GM23248 (cell line): ENCODE data around the gene TRHDE. TPM values are rescaled to one million over a fixed set of nuclear protein-coding genes. Genes with fewer than 3 reads are reported as not detected.

Source experiments
- DNase-seq: peaks from one replicate; pipeline ENCODE4 v3.0.0-alpha.2; 2015
- H2AFZ ChIP-seq: fragments of 200-600 bp; sonication (generic); 2 replicates; pipeline ENCODE4 v1.6.1; 2016; ENCODE audit warnings: antibody characterized with exemption
- H3F3A ChIP-seq: fragments of 200-600 bp; sonication (generic); 2 replicates; pipeline ENCODE4 v1.6.1; 2016; ENCODE audit warnings: mild to moderate bottlenecking, antibody characterized with exemption, mixed run types; ENCODE audit not compliant: insufficient read depth
- H3K27ac ChIP-seq: fragments of 200-600 bp; sonication (generic); 2 replicates; pipeline ENCODE4 v1.5.1; 2016; ENCODE audit warnings: mild to moderate bottlenecking
- H3K27me3 ChIP-seq: fragments of 200-600 bp; sonication (generic); replicated peaks from 2 replicates; pipeline ENCODE4 v1.6.1; 2016; ENCODE audit warnings: mild to moderate bottlenecking; ENCODE audit not compliant: insufficient read depth
- H3K36me3 ChIP-seq: fragments of 200-600 bp; sonication (generic); 2 replicates; pipeline ENCODE4 v1.6.1; 2016; ENCODE audit warnings: low read depth, mild to moderate bottlenecking
- H3K4me1 ChIP-seq: fragments of 200-600 bp; sonication (generic); 2 replicates; pipeline ENCODE4 v1.6.1; 2016; ENCODE audit warnings: mild to moderate bottlenecking; ENCODE audit not compliant: insufficient read depth
- H3K4me2 ChIP-seq: fragments of 200-600 bp; sonication (generic); one replicate; pipeline ENCODE4 v1.6.1; 2016; ENCODE audit warnings: mild to moderate bottlenecking; ENCODE audit not compliant: unreplicated experiment
- H3K4me3 ChIP-seq: fragments of 200-600 bp; sonication (generic); 2 replicates; pipeline ENCODE4 v1.5.1; 2016; ENCODE audit warnings: mild to moderate bottlenecking
- H3K79me2 ChIP-seq: fragments of 200-600 bp; sonication (generic); 2 replicates; pipeline ENCODE4 v1.6.1; 2016; ENCODE audit warnings: mild to moderate bottlenecking; ENCODE audit not compliant: insufficient read depth
- H3K9ac ChIP-seq: fragments of 200-600 bp; sonication (generic); 2 replicates; pipeline ENCODE4 v1.6.1; 2016; ENCODE audit warnings: mild to moderate bottlenecking
- H3K9me2 ChIP-seq: fragments of 200-600 bp; sonication (generic); 2 replicates; pipeline ENCODE4 v1.6.1; 2016; ENCODE audit warnings: mixed run types, mild to moderate bottlenecking, moderate library complexity; ENCODE audit not compliant: insufficient read depth
- H3K9me3 ChIP-seq: fragments of 200-600 bp; sonication (generic); one replicate; pipeline ENCODE4 v1.6.1; 2017; ENCODE audit warnings: low read depth
- H4K20me1 ChIP-seq: fragments of 200-600 bp; sonication (generic); 2 replicates; pipeline ENCODE4 v1.6.0; 2016; ENCODE audit not compliant: insufficient read depth
- EZH2 ChIP-seq: fragments of 200-600 bp; sonication (generic); IDR thresholded peaks from 2 replicates; pipeline ENCODE4 v1.6.1; 2018; ENCODE audit warnings: antibody characterized with exemption, mild to moderate bottlenecking; ENCODE audit not compliant: insufficient read depth, poor library complexity, severe bottlenecking
- EZH2phosphoT487 ChIP-seq: fragments of 200-600 bp; sonication (generic); IDR thresholded peaks from 2 replicates; pipeline ENCODE4 v1.6.1; 2018; ENCODE audit warnings: antibody characterized with exemption, moderate library complexity, mild to moderate bottlenecking, low read depth; ENCODE audit not compliant: insufficient read depth
- WGBS, 2 experiments: methylation state at CpG; one replicate each; pipeline ENCODE4 v1.1.6; 2015 to 2017; ENCODE audit warnings: low lambda C conversion rate in 2 of 2, low coverage in 1 of 2; ENCODE audit errors: missing lambda C conversion rate in 2 of 2; 5-methylcytosine and 5-hydroxymethylcytosine counted together
- in situ Hi-C: fragments of 300-500 bp; cut with MboI; formaldehyde crosslinking; loops from 2 replicates; pipeline ENCODE4 v1.15.0; 2020
- polyA plus RNA-seq: library from polyadenylated mRNA; unstranded; fragments of >200 nt; fragmentation: Nextera tagmentation; extraction: Ambion mirVana; gene quantifications from 2 replicates; pipeline ENCODE4 v1.2.1, GENCODE V29; 2016
- total RNA-seq: library from RNA; depleted of rRNA; stranded (reverse); fragments of >200 nt; shearing (Covaris generic); gene quantifications from 2 replicates; pipeline ENCODE4 v1.2.3, GENCODE V29; 2014

The TRHDE gene
- total and polyA plus RNA-seq, 2 experiments from 2014 or later: 1.4 to 2.8 TPM

- DNase-seq: peak; percentile 18
- no peaks in the 10 kb centered on the region for H4K20me1 ChIP-seq
- WGBS, 2 experiments: 0 to 2% methylated on average over 6 of the region's 6 CpGs
- no peaks in the 10 kb centered on the region for H3F3A ChIP-seq
- no peaks in the 10 kb centered on the region for H3K79me2 ChIP-seq
- H3K9me3 ChIP-seq: no peaks in the 10 kb centered on the region
- H3K27me3 ChIP-seq: no peaks in the 10 kb centered on the region
- in situ Hi-C loops: no loop called here
- no peak overlapping the region for H3K9ac ChIP-seq
- H3K4me2 ChIP-seq: no peak overlapping the region
- H3K36me3 ChIP-seq: no peaks in the 10 kb centered on the region
- no peak overlapping the region for H2AFZ ChIP-seq
- H3K9me2 ChIP-seq: no peaks in the 10 kb centered on the region
- no peak for TF ChIP-seq EZH2
- TF ChIP-seq EZH2phosphoT487: no peak
- H3K4me3 ChIP-seq: 0 out of 2 replicates have a peak overlapping the region, but pooled peaks have one; percentile 1
- H3K27ac ChIP-seq: no peak overlapping the region
- H3K4me1 ChIP-seq: no peaks in the 10 kb centered on the region
Observed at GRCh38 chr12:72337382-72337781, 65.2 kb downstream of the TRHDE start.

GRCh38 chr12:72337946-72338345 is 65.8 kb downstream of the TRHDE start:
- Histone ChIP-seq H3K9me3 (no peaks in the 10 kb centered on the region), H3K4me2 (peak overlapping the region; percentile 25), H3K9ac (no peak overlapping the region), H3K36me3 (no peaks in the 10 kb centered on the region), H3K27me3 (no peaks in the 10 kb centered on the region), H3F3A (no peaks in the 10 kb centered on the region), H3K4me3 (0 out of 2 replicates have a peak overlapping the region, but pooled peaks have one; percentile 1), H2AFZ (0 out of 2 replicates have a peak overlapping the region, but pooled peaks have one; percentile 23), H3K4me1 (no peaks in the 10 kb centered on the region), H3K9me2 (no peaks in the 10 kb centered on the region), H4K20me1 (no peaks in the 10 kb centered on the region), H3K27ac (no peak overlapping the region), H3K79me2 (no peaks in the 10 kb centered on the region)
- TF ChIP-seq EZH2phosphoT487: no peak
- no peak for TF ChIP-seq EZH2
- 14 to 19% methylated on average over 8 of the region's 8 CpGs for WGBS, 2 experiments
- DNase-seq: no peak
- in situ Hi-C loops: no loop called here

DNA sequence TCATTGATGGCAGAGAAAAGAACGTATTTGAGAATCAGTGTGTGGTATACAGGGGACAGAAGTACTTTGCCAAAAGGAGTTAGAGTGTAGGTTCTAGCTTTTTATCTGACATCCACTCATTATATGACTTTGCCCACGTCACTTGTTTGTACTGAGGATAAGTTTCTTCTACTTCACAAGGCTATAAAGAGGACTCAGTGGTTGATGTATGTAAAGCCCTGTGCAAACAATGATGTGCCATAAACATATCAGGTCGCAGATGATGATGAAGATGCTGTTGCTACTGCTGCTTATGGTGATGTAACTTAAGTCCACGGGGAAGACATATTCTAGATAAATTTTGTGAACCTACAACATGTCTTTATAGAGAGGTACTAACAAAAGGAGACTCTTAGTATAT is 66.3 kb downstream of the TRHDE start:
- no peaks in the 10 kb centered on the region for H3K4me1 ChIP-seq
- no peaks in the 10 kb centered on the region for H3K27me3 ChIP-seq
- no peak for TF ChIP-seq EZH2phosphoT487
- no peak for TF ChIP-seq EZH2
- 23 to 24% methylated on average over 4 of the region's 4 CpGs for WGBS, 2 experiments
- in situ Hi-C loops: no loop called here
- no peaks in the 10 kb centered on the region for H4K20me1 ChIP-seq
- no peak overlapping the region for H3K9ac ChIP-seq
- no peaks in the 10 kb centered on the region for H3K79me2 ChIP-seq
- no peaks in the 10 kb centered on the region for H3K36me3 ChIP-seq
- no peaks in the 10 kb centered on the region for H3K9me3 ChIP-seq
- H3K9me2 ChIP-seq: no peaks in the 10 kb centered on the region
- no peak for DNase-seq
- H2AFZ ChIP-seq: no peak overlapping the region
- no peak overlapping the region for H3K4me2 ChIP-seq
- no peak overlapping the region for H3K4me3 ChIP-seq
- no peaks in the 10 kb centered on the region for H3F3A ChIP-seq
- H3K27ac ChIP-seq: no peak overlapping the region

DNA sequence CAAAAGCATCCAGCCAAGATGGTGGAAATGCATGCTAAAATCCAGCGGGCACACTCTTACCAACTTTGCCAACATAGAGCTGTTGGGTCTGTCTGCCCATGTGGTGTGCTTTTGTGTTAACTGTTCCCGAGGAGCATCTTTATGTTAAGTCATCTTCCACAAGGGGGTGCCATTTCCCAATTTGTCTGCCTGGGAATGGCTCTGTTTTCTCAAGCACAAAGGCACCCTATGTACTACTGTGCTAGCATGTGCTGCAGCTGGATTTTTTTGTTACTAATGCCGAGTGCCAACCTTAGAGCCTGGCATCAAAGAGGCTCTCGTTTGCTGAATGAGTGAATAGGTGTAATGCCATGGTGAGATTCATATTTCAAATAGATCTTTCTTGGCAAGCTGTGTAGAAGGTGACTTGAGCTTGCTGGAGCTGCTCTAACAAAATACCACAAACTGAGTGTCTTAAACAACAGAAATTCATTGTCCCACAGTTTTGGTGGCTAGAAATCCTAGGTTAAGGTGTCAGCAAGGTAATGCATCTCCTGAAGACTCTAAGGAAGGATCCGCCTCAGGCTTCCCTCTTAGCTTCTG is 74.3 kb downstream of the TRHDE start:
- no peak overlapping the region for H3K4me2 ChIP-seq
- in situ Hi-C loops: no loop called here

More for the DNA sequence above, 74.3 kb downstream of the TRHDE start:
- Histone ChIP-seq H3F3A (no peaks in the 10 kb centered on the region), H3K9me2 (no peaks in the 10 kb centered on the region), H2AFZ (no peak overlapping the region), H4K20me1 (no peaks in the 10 kb centered on the region), H3K9me3 (no peaks in the 10 kb centered on the region), H3K79me2 (no peaks in the 10 kb centered on the region), H3K9ac (no peak overlapping the region), H3K4me1 (no peaks in the 10 kb centered on the region), H3K27me3 (no peaks in the 10 kb centered on the region), H3K4me3 (no peak overlapping the region), H3K27ac (no peak overlapping the region), H3K36me3 (no peaks in the 10 kb centered on the region)
- peak; percentile 69 for DNase-seq
- no peak for TF ChIP-seq EZH2phosphoT487
- no peak for TF ChIP-seq EZH2
- 8 to 9% methylated on average over 5 of the region's 5 CpGs for WGBS, 2 experiments
